Kidney epithelial cell (primary cell): ENCODE results near the gene PPARG. TPM values are rescaled to one million over a fixed set of nuclear protein-coding genes. Genes with fewer than 3 reads are reported as not detected.

Source experiments
- DNase-seq: peaks from one replicate; pipeline ENCODE4 v3.0.0-alpha.2; 2010; ENCODE audit warnings: low read depth
- H3K27me3 ChIP-seq: 2 replicates; pipeline ENCODE4 v1.6.0; 2011; ENCODE audit warnings: low read length; ENCODE audit not compliant: control insufficient read depth, insufficient read depth
- H3K36me3 ChIP-seq: 2 replicates; pipeline ENCODE4 v1.5.1; 2011; ENCODE audit warnings: low read length; ENCODE audit not compliant: control insufficient read depth, insufficient read depth
- H3K4me3 ChIP-seq: 2 replicates; pipeline ENCODE4 v1.5.1; 2011; ENCODE audit warnings: low read depth, mild to moderate bottlenecking, control low read depth, low read length
- CTCF ChIP-seq: IDR thresholded peaks from 2 replicates; pipeline ENCODE4 v1.5.1; 2011; ENCODE audit warnings: mild to moderate bottlenecking, moderate library complexity, low read length, control low read depth, inconsistent platforms; ENCODE audit not compliant: insufficient read depth, poor library complexity, severe bottlenecking
- total RNA-seq: library from RNA; depleted of rRNA; stranded (reverse); fragments of >200 nt; gene quantifications from 2 replicates; pipeline ENCODE4 v1.2.3, GENCODE V29; 2015

Gene PPARG
- total RNA-seq, 1 donor from 2014 or later: 14.7 TPM

GRCh38 chr3:12317914-12318313, 29.0 kb downstream of the PPARG start:
- Histone ChIP-seq H3K4me3 (no peak overlapping the region), H3K36me3 (no peaks in the 10 kb centered on the region), H3K27me3 (no peaks in the 10 kb centered on the region)
- no peak for TF ChIP-seq CTCF
- DNase-seq: no peak

GRCh38 chr3:12318758-12319621, 30.1 kb downstream of the PPARG start:
- no peak for TF ChIP-seq CTCF
- DNase-seq: no peak
- Histone ChIP-seq H3K27me3 (no peaks in the 10 kb centered on the region), H3K36me3 (no peaks in the 10 kb centered on the region), H3K4me3 (no peak overlapping the region)

DNA sequence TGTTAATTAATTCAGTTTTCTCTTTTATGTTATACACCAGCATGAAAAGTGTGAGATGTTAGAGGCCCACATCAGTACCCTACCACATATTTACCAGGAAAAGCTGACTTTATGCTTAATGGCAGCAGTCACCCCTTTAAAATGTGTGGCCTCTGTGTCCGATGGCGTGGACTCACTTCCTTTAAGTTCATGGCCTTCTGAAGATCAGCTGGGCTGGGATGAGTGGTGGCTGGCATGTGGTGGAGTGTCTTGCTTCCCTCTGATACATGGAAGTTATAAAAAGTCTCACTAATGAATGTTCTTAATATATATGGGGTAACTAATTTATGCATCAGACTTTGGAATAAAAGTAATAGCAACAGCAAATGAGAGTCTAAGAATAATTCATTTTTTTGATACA, 32.1 kb downstream of the PPARG start:
- no peak for TF ChIP-seq CTCF
- H3K36me3 ChIP-seq: no peaks in the 10 kb centered on the region
- no peak for DNase-seq
- no peaks in the 10 kb centered on the region for H3K27me3 ChIP-seq
- H3K4me3 ChIP-seq: no peak overlapping the region

GRCh38 chr3:12323237-12323636, 34.4 kb downstream of the PPARG start:
- DNase-seq: no peak
- H3K36me3 ChIP-seq: no peaks in the 10 kb centered on the region
- no peak for TF ChIP-seq CTCF
- H3K4me3 ChIP-seq: no peak overlapping the region
- H3K27me3 ChIP-seq: no peaks in the 10 kb centered on the region

- no peaks in the 10 kb centered on the region for H3K27me3 ChIP-seq
- no peak overlapping the region for H3K4me3 ChIP-seq
- no peak for TF ChIP-seq CTCF
- DNase-seq: no peak
- no peaks in the 10 kb centered on the region for H3K36me3 ChIP-seq
Measured at GRCh38 chr3:12325586-12326515, 37.0 kb downstream of the PPARG start.
